Esophagus (tissue), 2 donors: Measurements from ENCODE around the gene AMZ2. TPM values are rescaled to one million over a fixed set of nuclear protein-coding genes. Genes with fewer than 3 reads are reported as not detected.
A peak's percentile ranks its signal among the peaks of the same experiment; 100 is the strongest.

ENCODE experiments used
- H3K27ac ChIP-seq, 2 donors: one replicate each; pipeline ENCODE4 v1.5.1; 2013; ENCODE audit warnings: low read depth in 2 of 2, mild to moderate bottlenecking in 2 of 2, inconsistent platforms in 1 of 2, low read length in 1 of 2, moderate library complexity in 1 of 2
- H3K27me3 ChIP-seq, 2 donors: one replicate each; pipeline ENCODE4 v1.6.1; 2013; ENCODE audit warnings: low read length in 2 of 2, control low read depth in 1 of 2, mild to moderate bottlenecking in 1 of 2; ENCODE audit not compliant: insufficient read depth in 2 of 2, control insufficient read depth in 1 of 2
- H3K36me3 ChIP-seq, 2 donors: one replicate each; pipeline ENCODE4 v1.6.1; 2013; ENCODE audit warnings: low read length in 1 of 2; ENCODE audit not compliant: control insufficient read depth in 2 of 2, insufficient read depth in 2 of 2
- H3K4me1 ChIP-seq, 2 donors: one replicate each; pipeline ENCODE4 v1.6.1; 2013; ENCODE audit warnings: low read length in 1 of 2; ENCODE audit not compliant: control insufficient read depth in 2 of 2, insufficient read depth in 2 of 2
- H3K4me3 ChIP-seq, 2 donors: one replicate each; pipeline ENCODE4 v1.5.1; 2013; ENCODE audit warnings: low read length in 2 of 2, mild to moderate bottlenecking in 2 of 2, low read depth in 1 of 2, moderate library complexity in 1 of 2
- H3K9me3 ChIP-seq, 2 donors: one replicate each; pipeline ENCODE4 v1.6.1; 2013; ENCODE audit warnings: mild to moderate bottlenecking in 2 of 2, low read depth in 1 of 2, low read length in 1 of 2, moderate library complexity in 1 of 2; ENCODE audit not compliant: control insufficient read depth in 2 of 2, insufficient read depth in 1 of 2
- WGBS, 2 donors: extraction: QIAGEN DNeasy Blood & Tissue Kit; methylation state at CpG; one replicate each; pipeline ENCODE4 v1.1.7; 2013; 5-methylcytosine and 5-hydroxymethylcytosine counted together
- polyA plus RNA-seq, 2 donors: library from polyadenylated mRNA; stranded (reverse); fragments of 200-250 nt; gene quantifications; one replicate each; pipeline ENCODE4 v1.2.3, GENCODE V29; 2013
- donor health status: healthy with polysubstance abuse.
- donor health status: Bipolar disorder and iron deficiency.

The AMZ2 gene
- polyA plus RNA-seq, 2 donors: 32.2 to 37.7 TPM

- H3K36me3 ChIP-seq: no peaks in the 10 kb centered on the region
- 58 to 66% methylated on average over 7 of the region's 7 CpGs for WGBS, 2 donors
- no peaks in the 10 kb centered on the region for H3K4me1 ChIP-seq
- no peaks in the 10 kb centered on the region for H3K27me3 ChIP-seq
- peak overlapping the region; percentile 43 to 93 for H3K27ac ChIP-seq
- peak overlapping the region in 1 of 2 donors; percentile 75 for H3K4me3 ChIP-seq
- H3K9me3 ChIP-seq: no peaks in the 10 kb centered on the region
Measured at GRCh38 chr17:68288804-68289203, 41.0 kb downstream of the AMZ2 start.

DNA sequence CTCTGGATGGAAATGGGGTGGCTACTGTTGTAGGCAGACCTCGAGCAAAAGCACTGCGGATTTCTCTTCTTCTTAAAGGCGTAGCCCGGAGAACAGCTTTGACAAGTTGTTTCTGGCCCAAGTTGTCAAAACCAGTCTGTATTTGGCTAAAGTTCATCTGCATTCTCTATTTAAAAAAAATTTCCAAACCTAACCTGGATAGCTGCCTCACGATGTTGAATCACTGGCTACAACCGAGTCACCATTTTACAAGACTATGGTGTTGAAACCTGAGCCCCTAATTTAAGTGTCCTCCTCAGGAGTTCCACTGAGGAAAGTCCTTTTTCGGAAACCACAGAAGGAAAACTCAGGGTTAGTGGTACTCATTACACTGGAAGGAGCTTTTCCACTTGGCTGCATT lies 41.6 kb downstream of the AMZ2 start:
- Histone ChIP-seq H3K4me3 (peak overlapping the region; percentile 57 to 75), H3K4me1 (no peaks in the 10 kb centered on the region), H3K27ac (peak overlapping the region; percentile 73 to 93), H3K27me3 (no peaks in the 10 kb centered on the region), H3K36me3 (no peaks in the 10 kb centered on the region), H3K9me3 (no peaks in the 10 kb centered on the region)
- WGBS, 2 donors: 46 to 67% methylated on average over 7 of the region's 7 CpGs

GRCh38 chr17:68289936-68290267 lies 42.1 kb downstream of the AMZ2 start:
- no peaks in the 10 kb centered on the region for H3K27me3 ChIP-seq
- 11 to 12% methylated on average over 9 of the region's 9 CpGs for WGBS, 2 donors
- peak overlapping the region; percentile 73 to 93 for H3K27ac ChIP-seq

DNA sequence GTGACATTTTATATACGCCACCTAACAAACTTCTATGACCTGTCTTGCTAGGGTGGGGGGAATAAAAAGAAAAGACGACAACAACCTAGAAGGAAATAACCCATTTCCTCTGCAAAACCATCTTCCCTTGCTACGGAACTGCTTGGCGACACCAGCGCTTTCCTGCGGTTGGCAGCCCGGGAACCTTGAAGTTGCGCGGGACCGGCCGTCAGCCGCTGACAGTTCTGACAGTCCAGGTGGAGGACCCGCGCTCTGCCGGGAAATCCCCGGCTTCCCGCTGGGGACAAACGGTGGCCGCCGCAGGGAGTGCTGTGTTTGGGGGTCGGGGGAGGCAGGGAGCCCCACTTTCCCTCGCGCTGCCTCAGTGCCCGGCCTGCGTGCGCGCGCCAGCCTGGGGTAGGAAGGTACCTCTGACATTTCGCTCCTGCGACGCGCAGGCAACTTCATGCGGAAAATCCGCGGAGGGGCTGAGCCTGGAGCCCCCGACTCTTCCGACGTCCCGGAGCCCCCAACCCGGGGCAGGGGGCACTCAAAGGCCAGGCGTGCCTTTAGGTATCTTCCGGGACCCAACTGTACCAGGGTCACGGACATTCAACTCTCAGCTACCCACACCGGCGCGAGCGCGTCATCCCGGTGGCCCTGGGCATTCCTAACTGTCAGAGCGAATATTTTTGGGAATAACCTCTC lies 42.6 kb downstream of the AMZ2 start:
- no peaks in the 10 kb centered on the region for H3K27me3 ChIP-seq

More at GRCh38 chr17:68289936-68290267, 42.1 kb downstream of the AMZ2 start:
- Histone ChIP-seq H3K9me3 (no peaks in the 10 kb centered on the region), H3K4me3 (peak overlapping the region; percentile 57 to 75), H3K36me3 (no peaks in the 10 kb centered on the region), H3K4me1 (peaks cover 0 to under 1% of the 10 kb centered on the region in 2 donors)

DNA sequence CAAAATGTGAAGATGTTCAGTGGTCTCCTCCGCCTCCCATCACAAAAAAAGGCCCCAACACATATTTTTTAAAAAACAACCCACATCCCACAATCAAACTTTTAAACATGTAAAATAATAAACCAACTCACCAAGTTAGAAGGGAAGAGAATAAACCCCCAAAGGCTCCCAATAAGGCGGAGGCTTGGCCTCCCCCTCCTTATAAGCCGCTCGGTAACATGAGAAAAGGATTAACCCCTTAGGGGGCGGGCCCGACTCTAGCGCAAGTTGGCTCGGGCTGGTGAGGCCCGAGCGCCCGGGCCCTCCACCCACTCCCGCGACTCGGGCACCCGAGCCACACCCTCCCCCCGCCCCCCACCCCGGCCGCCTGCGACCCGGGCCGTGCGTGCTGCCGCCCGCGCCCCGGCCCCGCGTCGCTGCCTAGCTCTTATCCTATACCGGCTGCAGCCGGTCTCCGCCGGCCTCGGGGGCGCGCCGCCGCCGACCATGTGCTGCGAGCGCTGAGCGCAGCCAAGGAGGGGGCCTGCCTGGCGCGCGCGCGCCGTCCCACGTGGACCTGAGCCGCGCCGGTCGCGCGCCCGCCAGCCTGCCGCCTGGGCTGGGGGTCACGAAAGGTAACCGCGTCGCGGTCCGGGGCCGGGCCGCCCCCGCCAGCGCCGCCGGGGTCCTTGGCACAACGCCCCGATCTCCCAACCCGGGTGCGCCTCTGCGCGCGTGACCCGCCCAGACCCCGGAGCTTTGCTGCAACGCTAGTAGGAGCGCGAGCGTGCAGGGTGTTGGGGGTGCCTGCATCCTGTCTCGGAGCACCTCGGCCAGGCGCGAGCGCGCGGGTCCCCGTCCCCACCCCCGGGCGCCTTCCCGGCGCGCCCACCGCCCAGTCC lies 43.4 kb downstream of the AMZ2 start, which contains the start of the genes ARSG and SLC16A6:
Gene ARSG, plus strand, starts transcription at position 541 of the 881 bp plus-strand sequence. CDS start 15,999 bp downstream, outside the sequence.
Gene SLC16A6, minus strand, starts transcription at position 173 of the 881 bp plus-strand sequence. CDS start 12,807 bp downstream, outside the sequence.
- H3K9me3 ChIP-seq: no peaks in the 10 kb centered on the region
- no peaks in the 10 kb centered on the region for H3K36me3 ChIP-seq
- WGBS, 2 donors: 0 to 1% methylated on average over 77 to 95 of the region's 96 CpGs
- H3K27ac ChIP-seq: peak within 1 kb of the TSS; percentile 73 to 93
- peaks cover 0 to 4% of the 10 kb centered on the region in 2 donors for H3K4me1 ChIP-seq
- H3K4me3 ChIP-seq: peak within 1 kb of the TSS; percentile 57 to 75
- H3K27me3 ChIP-seq: no peaks in the 10 kb centered on the region

More for the DNA sequence above, 42.6 kb downstream of the AMZ2 start:
- Histone ChIP-seq H3K27ac (peak overlapping the region; percentile 73 to 93), H3K4me1 (peaks cover 0 to 4% of the 10 kb centered on the region in 2 donors), H3K4me3 (peak overlapping the region; percentile 57 to 75), H3K36me3 (no peaks in the 10 kb centered on the region), H3K9me3 (no peaks in the 10 kb centered on the region)
- 1 to 2% methylated on average over 50 of the region's 50 CpGs for WGBS, 2 donors

DNA sequence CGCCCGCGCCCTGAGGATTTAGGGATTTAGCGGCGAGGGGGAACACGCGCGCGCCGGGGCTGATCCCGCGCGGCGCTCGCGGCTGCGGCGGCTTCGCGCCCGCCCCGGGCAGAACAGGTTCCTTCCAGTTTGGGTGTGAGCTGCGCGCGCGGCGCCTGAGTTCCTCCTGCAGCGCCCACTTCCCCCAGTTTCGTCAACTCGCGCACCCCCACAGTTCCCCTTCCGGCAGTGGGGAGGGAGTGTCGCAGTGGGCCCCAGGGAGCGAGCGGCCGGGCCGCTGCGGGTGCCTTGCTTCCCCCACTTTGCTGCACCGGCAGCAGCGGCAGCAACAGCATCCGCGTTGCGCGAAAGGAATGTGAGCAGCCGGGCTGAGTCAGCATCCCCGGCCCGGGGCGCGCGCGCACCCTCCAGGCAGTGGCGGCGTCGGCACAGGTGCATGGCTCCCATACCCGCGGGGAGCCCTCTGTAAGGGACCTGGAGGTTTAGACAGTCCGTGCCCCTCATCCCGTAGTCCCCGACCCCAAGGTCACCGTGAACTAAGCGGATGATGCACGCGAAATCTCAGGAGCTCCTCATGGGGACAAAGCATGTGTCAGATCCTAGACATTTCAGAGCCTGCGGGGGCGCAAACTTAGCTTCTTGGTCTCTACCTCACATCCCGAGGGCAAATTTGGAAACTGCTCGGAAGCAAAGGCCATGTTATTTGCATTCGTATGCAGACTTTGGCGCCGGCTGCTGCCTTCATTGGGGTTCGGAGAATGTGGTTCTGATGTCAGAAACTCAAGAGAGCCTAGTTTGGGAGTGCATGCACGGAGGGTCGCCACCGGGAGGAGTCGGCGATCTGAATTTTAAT lies 44.2 kb downstream of the AMZ2 start:
- Histone ChIP-seq H3K27ac (peak overlapping the region; percentile 73 to 83), H3K4me3 (peak overlapping the region; percentile 57 to 75), H3K27me3 (no peaks in the 10 kb centered on the region), H3K9me3 (no peaks in the 10 kb centered on the region), H3K4me1 (peaks cover 0 to 8% of the 10 kb centered on the region in 2 donors), H3K36me3 (no peaks in the 10 kb centered on the region)
- WGBS, 2 donors: 1% methylated on average over 76 of the region's 76 CpGs

DNA sequence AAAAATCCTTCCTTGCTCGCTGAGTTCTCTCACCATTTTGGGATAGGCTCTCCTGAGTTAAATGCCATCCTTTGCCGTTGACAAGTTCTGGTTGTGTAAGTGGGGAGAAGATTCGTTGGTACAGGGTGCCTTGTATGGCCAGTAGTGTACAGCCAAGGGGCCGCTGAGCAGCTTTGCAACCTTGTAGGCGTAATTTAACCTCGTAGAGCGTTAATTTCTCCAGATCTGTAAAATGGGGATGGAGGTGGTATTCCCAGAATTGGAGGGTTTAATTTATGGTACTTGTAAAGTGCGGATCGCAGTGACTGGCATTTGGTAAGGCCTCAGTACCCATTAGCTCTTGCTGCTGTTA lies 44.8 kb downstream of the AMZ2 start:
- Histone ChIP-seq H3K9me3 (no peaks in the 10 kb centered on the region), H3K4me3 (peak overlapping the region in 1 of 2 donors; percentile 75), H3K27me3 (no peaks in the 10 kb centered on the region), H3K4me1 (peaks cover 0 to 8% of the 10 kb centered on the region in 2 donors), H3K36me3 (no peaks in the 10 kb centered on the region), H3K27ac (peak overlapping the region; percentile 73 to 83)
- WGBS, 2 donors: 47 to 51% methylated on average over 9 of the region's 9 CpGs

DNA sequence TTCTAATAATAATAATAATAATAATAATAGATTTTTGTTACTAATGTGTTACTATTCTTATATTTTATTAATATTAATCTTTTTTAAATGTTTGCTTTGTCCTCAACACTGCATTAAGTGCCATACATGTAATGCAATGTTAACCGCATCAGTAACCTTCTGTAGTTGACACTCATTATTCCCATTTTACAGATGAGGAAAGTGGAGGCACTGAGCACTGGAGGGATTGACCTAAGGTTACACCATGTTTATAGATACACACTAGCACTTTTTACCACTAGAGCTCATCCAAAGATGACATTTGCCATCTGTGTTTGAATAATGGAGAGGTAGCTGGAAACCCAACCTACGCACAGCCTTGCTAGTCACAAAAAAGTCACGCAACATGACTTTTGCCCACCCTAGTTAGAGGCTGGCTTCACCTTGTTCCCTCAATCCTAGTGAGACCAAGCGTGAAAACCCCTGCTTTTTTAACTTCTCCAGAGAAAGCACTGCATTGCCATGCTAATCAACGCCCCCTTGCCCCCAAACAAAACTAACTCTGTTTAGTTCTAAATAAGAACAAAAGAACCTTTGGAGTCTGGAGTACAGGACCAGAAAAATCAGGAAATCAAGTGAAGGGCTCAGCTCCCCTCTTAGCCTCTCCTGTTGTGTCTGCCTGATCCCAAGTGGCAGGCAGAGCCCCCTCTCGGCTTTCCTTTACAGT lies 45.8 kb downstream of the AMZ2 start:
- no peaks in the 10 kb centered on the region for H3K27me3 ChIP-seq
- 95 to 96% methylated on average over 6 of the region's 6 CpGs for WGBS, 2 donors
- no peaks in the 10 kb centered on the region for H3K36me3 ChIP-seq
- no peak overlapping the region for H3K27ac ChIP-seq
- H3K4me3 ChIP-seq: no peak overlapping the region
- peaks cover 0 to 8% of the 10 kb centered on the region in 2 donors for H3K4me1 ChIP-seq
- H3K9me3 ChIP-seq: no peaks in the 10 kb centered on the region
